HG03571 (cell line): ENCODE data around the gene SEPTIN10.
"Not testable (repeated sequence)": the region's sequence is repeated elsewhere in the genome, so short reads cannot be mapped to it uniquely, and the experiment has no call there.

Experiments
- ATAC-seq: cut with Tn5 transposase; IDR thresholded peaks from one replicate; pipeline ENCODE4 v1.9.1; 2021; ENCODE audit not compliant: unreplicated experiment

Gene SEPTIN10

DNA sequence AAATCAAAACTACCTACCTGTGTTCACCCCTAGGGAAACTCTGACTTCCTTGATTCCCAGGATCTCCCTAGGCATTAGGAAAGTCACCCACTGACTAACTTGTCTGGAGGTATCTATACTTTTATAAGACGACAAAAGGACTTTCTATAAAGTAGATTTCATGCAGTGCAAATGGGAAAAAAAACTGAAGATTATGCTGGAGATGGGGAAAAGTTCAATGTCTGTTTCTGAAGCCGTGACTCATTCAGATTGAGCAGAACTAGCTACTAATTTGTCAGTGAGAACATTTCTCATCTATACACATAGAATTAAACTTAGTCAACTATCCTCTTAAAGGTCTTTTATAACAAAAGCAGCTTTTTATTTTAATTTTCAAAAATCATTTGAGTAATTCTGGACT lies 6.0 kb downstream of the SEPTIN10 start:
- no peak for ATAC-seq

DNA sequence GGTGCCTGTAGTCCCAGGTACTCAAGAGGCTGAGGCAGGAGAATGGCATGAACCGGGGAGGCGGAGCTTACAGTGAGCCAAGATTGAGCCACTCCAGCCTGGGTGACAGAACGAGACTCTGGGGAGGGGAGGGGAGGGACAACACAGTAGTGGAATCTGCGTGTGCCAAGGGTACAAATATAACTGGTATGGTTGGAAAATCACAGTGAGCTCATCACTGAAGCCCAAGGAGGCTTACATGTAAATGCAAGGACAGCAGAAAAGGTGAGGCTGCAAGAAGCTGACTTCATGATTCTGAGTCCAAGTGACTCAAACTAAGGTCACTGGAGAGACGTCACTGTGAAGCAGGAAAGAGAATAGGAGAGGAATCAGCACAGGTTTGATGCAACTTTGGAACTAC lies 9.2 kb downstream of the SEPTIN10 start:
- ATAC-seq: no peak

DNA sequence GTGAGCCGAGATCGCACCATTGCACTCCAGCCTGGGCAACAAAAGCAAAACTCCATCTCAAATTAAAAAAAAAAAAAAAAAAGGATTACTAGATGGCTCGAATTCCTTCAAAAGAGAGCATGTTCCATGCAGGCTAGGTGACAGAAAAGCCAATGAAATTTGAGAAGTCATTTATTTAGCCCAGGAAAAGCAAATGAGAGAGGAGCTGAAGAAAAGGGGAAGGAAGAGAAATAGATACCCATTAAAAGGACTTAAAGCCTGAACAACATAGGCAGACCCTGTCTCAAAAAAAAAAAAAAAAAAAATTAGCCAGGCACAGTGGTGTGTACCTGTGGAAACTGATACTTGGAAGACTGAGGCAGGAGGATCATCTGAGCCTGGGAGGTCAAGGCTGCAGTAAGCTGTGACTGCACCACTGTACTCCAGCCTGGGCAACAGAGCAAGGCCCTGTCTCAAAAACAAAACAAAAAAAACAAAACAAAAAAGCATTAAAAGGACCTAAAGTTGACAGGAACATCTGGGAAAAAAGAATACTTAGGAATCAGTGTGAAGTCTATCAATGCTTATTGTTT lies 11.1 kb downstream of the SEPTIN10 start:
- no peak for ATAC-seq

DNA sequence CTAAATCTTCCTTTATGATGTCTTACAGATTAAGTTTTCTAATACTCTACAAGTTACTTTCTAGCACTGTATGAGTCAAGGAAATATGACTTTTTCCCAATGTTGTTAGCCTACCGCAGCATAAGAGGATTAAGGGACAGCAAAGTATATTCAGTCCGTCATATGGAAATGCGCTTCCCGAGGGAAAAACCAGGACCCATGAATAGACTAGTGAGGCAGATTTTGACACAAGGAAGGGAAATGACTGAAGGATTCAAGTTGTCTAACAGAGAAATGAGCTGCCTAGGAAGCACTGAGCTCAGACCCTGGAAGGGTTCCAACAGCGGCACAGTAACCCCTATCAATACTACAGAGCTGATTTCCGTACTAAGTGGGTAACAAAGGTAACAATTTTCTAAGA lies 12.0 kb downstream of the SEPTIN10 start:
- no peak for ATAC-seq

DNA sequence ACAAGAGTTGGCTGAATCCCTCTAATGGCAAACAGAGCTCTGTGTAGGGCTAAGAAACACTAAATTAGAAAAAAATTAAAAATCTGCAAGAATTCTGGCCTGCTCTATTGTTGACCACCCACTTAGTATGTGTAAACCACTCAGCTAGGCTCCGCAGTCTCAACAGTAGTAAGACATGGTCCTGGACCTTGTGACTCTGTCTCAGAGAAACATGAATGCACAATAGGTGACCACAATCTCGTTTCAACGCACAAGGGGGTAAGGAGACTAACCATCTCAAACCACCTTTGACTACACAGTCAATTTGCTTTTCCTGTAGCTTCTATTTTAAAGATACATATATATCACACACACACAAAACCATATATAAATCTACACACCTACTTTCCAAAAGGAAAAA lies 16.5 kb downstream of the SEPTIN10 start:
- no peak for ATAC-seq

DNA sequence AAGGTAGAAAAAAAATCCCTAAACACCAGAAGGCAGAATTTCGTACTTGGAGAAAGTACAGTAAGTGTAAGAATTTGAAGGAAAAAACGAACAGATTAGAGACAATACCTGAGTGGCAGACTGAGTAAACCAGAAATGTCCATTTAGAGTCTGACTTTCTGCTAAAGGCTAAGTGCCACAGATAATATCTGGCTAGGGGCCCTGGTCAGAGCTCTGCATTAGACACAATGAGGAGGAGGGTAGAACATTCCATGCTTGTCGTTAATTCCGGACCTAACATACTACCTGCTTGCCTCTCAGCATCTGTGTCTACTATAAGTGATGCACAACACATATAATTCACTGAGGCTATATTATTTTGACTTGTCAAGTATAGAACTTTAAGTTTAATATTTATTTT lies 18.1 kb downstream of the SEPTIN10 start:
- ATAC-seq: no peak

DNA sequence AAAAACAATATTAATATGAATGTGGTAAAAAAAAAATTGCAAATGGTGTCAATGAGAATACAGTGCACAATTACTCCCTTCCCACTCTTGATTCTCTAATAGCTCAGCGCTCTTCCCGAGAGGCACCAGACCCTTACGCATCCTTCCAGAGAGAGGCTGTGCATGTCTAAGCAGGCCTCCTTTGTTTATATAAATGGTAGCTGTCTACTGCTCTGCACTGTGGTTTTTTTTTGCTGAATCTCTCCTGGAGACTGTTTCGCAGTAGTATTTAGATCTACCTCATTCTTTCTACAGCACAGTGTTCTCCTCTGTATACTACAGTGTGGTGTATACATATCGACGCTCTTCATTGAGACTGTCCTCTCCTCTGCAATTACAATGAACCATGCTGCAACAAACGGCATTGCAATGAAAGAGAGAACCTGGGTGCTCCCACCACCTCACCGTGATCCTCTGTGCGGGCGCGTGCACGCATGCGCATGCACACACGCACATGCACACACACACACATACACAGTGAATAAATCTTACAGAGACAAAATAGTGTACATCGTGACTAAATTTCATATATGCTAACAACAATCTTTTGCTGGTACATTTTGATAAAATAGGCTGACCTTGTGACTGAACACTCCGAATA lies 19.4 kb downstream of the SEPTIN10 start:
- no peak for ATAC-seq

DNA sequence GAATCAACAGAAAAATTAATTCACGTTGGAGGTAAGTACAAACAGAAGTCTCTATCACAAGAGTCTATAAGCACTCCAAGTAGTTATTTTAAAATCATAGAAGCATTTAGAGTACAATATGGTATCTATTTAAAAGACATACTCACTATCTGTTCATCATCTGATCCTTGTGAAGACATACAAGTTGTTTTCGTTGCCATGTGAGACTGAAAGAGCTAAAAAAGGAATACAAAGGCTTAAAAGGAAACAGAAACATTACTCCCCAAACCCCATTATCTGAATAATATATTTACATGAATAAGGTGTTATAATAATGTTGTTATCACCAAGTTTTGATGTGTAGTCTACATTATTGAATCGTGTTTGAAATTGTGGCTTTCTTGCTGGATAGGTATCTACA lies 20.9 kb downstream of the SEPTIN10 start:
- no peak for ATAC-seq

DNA sequence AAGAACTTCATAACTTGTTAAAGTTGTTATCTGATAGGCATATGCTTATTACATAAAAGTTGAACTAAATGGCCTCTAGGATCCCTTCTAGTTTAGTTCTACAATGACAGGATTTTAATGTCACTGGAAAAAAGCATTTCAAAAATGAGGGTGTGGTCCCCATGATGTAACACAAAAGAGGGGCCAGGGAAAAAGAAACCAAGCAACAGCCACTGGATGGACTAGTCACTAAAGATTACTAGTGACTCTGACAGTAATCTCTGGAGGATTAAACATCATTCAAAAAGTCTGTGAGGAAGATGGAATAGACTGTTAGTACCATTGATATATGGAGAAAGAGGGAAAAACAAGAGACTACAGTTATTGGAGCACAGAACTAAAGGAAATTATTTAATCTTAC lies 22.6 kb downstream of the SEPTIN10 start:
- ATAC-seq: no peak

DNA sequence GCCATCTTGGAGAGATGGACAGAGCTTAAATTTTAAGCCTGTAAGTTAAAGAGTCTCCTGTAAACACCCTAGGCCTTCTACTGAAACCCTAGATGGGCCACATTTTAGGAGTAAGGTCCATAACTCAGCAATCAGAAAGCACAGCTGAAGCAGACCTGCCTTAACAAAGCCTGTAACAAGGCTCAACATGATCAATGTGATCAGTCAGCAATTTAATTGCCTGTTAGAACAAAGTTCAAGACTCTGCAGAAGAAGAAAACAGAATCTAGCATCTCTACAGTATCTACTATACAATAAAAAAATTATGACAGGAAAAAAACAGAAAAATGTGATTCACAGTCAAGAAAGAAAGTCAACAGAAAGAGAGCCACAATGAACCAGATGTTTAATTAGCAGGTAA lies 27.1 kb downstream of the SEPTIN10 start:
- ATAC-seq: no peak

DNA sequence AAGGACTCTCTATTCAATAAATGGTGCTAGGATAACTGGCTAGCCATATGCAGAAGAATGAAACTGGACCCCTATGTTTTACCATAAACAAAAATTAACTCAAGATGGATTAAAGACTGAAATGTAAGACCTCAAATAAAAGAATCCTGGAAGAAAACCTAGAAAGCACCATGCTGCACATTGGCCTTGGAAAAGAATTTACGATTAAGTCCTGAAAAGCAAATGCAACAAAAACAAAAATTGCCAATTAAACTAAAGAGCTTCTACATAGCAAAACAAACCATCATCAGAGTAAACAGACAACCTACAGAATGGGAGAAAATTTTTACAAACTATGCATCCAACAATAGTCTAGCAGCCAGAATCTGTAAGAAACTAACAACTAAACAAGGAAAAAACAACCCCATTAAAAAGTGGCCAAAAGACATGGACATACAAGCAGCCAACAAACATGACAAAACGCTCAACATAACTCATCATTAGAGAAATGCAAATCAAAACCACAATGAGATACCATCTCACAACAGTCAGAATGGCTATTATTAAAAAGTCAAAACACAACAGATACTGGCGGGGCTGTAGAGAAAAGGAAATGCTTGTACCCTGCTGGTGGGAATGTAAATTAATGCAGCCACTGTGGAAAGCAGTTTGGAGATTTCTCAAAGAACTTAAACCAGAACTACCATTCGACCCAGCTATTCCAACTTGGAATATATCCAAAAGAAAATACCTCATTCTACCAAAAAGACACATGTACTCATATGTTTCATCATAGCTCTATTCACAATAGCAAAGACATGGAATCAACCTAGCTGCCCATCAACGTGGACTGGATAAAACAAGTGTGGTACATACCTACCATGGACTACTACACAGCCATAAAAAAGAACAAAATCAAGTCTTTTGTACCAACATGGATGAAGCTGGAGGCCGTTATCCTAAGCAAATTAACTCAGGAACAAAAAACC lies 30.6 kb downstream of the SEPTIN10 start:
- ATAC-seq: no peak

DNA sequence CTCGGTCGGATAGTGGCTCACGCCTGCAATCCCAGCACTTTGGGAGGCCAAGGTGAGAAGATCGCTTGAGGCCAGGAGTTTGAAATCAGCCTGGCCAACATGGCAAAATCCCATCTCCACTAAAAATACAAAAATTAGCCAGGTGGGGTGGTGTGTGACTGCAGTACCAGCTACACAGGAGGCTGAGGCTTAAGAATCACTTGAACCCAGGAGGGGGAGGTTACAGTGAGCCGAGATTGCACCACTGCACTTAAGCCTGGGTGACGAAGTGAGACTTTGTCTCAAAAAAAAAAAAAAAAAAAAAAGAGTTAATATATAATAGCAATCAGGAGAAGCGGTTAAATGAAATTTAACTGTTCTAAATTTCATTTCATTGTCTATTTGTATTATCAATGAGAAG lies 36.1 kb downstream of the SEPTIN10 start:
- not testable (repeated sequence) for ATAC-seq

DNA sequence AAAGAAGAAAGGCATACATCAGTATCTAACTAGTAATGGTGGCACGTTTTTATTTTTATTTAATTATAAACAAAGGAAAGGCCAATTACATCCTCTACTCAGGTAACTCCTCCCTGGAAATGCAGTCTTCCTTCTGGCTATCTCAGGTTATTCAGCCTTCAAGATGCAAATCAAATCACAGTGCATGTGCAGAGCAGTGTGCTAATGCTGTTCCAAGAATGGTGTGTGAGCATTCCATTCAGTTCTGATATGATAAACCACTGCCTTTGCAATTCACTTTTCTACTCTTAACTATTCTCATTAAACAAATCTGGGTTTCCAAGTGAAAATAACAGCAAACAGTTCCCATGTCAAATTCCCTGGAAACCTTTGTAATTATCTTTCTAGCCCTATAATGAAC lies 38.4 kb downstream of the SEPTIN10 start:
- ATAC-seq: no peak

DNA sequence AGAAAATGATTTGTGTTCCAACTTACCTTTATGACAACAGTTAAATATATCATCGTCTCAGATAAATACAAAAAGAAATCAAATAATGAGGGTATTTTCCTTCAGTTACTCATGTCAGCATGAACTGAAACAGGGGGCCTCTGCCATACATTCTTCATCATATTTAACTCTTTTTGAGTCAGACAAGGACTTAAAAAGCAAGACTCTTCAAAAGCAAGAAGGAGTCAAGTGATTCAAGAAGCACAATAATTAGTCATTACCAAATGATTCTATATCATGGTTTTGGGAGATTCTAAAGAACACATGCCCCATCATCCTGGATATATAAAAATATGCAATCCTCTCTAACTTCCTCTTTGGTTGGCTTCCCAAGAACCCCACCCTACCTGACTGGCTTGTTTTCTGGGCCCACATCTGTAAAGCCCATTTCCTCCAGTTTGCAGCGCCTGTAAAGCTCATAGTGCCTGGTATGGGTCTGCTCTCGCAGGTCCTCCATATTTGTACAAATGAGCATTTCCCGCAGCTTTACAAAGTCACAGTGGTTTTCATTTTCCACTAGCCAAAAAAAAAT lies 49.7 kb downstream of the SEPTIN10 start:
- no peak for ATAC-seq

DNA sequence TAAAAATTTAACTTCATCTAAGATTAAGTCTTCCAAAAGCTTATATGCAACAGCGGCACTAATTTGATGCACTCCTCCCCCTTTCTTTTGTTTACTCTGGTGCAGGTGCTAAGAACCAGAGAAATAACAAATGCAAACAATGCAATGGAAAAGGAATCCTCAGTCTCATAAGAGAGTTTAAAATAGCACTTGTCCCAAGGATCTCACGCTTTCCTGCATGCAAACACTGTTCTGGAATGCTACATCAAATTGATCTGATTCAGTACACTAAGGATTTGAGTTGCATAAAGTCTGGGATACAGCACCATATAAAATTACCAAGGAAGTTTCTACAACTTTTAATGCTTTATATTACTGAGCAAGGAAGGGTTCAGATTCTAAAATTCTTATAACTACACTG lies 50.5 kb downstream of the SEPTIN10 start:
- no peak for ATAC-seq

DNA sequence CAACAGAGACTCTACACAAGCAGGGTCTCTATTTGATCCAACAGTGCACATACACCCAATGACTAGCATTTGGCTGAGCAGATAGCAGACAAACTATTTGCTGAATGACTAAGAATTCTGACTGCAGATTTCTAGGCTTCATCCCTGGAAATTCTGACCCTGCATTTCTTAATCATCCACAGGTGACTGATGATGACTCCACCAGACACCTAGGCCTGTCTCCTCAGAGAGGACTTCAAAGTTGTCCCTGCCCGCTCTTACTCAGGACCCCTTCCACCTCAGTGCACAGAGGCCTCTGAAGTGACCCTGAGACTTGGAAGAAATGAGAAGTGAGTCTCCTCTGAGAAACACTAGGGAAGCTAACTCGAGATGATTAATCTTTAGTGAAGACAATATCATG lies 51.3 kb downstream of the SEPTIN10 start:
- no peak for ATAC-seq

DNA sequence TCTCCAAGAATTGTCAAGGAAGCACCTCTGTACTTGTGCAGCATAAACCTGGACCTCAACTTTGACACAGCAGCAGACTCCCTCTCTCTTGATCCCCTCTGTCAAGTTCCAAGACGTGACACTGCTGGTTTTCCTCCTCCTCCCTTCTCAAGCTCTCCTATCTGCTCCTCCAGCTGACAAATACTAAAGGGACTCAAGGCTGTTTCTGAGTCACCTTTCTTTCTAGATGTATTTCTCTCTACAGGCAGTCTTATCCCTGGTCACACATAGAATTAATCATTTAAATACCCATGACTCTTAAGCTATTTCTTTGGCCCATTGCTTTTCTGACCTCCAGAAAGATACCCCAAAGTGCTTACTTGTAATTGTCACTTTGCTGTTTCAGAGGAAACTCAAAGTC lies 53.5 kb downstream of the SEPTIN10 start:
- no peak for ATAC-seq

DNA sequence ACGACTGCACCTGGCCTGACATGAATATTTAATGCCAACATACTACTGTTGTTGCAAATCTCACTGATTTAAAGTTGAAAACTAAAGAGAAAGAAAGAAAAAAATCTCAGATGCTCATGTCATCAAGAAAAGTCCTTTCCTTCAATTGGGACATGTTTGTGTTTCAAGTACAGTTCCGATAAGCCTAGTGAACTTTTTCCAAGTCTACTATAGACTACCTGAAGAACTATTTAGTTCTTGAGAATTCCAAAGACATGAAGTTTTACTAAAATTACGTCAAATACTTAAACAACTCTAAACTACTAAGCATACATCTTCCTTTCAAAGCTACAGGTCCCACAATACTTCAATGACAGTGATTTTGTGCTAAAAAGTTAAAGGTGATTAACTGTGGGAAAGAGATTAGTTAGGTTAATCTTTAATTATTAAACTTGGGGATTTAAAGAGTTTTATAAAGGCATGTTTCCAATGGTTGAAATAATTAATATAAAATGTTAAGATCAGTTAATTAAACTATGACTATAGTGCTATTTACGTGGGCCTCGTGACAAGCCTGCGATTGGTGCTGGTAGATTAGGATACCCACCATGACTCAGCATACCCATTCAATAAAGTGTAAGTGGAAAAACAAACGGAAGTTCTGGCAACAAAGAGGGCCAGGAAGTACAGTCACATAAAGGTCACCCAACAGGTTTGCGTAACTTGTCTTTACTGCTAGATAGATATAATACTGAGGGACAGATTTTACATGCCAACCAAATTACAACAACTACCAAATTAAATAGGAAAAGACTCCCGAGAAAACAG lies 55.5 kb downstream of the SEPTIN10 start:
- ATAC-seq: no peak

DNA sequence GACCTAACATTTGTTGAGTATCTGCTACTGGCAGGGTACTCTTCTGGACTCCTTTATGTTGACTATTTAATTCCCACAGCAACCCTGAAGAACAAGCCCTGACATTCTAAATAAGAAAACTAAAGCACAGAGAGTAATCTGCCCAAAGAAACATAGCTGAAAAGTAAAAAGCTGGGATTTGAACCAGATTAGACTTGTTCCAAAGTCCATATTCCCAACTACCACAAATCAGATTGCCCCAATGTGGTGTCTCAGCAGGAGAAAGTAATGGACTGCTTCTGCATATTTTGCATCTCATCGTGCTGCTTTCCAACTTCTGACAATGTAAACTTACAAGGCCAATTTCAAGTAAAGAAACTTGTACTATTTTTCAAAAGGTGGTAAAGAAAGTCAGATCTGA lies 56.5 kb downstream of the SEPTIN10 start:
- no peak for ATAC-seq

DNA sequence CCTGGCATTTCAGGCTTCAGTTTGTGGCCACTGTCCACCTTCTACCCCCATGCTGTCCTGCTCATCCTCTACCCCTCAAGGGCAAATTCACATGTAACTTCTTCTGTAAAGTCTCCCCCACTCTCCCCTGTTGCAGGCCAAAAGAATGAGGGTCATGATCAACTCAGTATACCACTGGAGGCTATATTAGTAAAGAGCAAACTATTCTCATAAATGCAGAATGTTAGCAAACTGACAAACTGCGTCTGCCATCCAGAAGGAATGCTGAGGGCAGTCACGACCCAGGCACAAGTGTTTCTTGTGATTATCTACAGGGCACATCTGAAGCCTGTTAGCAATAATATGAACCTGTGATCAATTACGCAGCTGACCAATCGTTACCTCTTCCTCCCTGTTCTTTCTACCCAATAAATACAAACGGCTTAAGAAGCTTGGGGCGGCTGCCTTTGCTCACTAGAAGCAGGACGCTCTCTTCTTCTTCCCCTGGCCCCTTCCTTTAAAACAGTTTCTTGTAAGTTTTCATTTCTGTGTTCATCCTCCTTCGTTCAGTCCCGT lies 58.3 kb downstream of the SEPTIN10 start:
- ATAC-seq: no peak

DNA sequence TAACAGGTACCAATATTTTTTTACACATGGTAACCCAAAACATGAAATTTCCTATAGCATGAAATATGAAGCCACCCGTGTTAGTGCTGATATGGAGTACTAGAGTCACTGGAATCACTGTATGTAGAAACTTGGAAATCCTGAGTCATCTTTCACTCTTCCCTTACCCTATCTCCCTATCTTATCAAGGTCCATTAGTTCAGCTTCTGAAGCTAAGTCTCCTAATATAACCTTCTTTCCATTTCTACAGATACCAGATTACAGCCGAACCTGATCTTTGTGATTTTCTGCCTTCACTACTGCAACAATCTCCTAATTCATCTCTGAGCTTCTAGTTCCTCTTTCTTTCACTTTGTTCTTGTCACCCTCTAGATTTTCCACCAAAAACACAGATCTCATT lies 59.0 kb downstream of the SEPTIN10 start:
- ATAC-seq: no peak
